ENCODE data around the gene PDPK1.
"Not testable (repeated sequence)": the region's sequence is repeated elsewhere in the genome, so short reads cannot be mapped to it uniquely, and the experiment has no call there.

- not testable (repeated sequence) for TF ChIP-seq POLR2A (IDR thresholded peaks at IDR 0.05; ENCODE audit: extremely low read depth, insufficient read length); CTCF (IDR thresholded peaks at IDR 0.05; ENCODE audit: low read depth, low read length)
Measured at GRCh38 chr16:2550283-2550878, 12.6 kb downstream of the PDPK1 start.

Measured in NB4 (cell line).